ENCODE data around the gene GJB4. TPM values are rescaled to one million over a fixed set of nuclear protein-coding genes. Genes with fewer than 3 reads are reported as not detected.

The GJB4 gene
- total RNA-seq, 1 experiment from 2014 or later = 0.06 TPM

DNA sequence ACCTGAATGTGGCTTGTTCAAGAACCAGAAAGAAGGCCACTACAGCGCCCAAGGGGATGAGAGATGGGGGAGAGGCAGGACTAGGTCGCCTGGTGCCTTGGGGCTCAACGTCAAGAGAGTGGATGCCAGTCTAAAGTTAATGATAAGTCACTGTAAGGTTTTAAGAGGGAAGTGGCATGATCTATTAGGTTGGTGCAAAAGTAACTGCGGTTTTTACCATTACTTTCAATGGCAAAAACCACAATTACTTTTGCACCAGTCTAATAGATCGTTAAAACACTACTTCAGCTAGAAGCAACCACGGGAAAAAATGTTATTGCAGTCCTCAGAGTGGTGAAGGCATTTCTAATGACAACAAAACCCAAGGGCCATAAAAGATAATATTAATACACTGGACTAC is 18.8 kb downstream of the GJB4 start:
- no peak for DNase-seq (ENCODE audit: low read depth)

DNA sequence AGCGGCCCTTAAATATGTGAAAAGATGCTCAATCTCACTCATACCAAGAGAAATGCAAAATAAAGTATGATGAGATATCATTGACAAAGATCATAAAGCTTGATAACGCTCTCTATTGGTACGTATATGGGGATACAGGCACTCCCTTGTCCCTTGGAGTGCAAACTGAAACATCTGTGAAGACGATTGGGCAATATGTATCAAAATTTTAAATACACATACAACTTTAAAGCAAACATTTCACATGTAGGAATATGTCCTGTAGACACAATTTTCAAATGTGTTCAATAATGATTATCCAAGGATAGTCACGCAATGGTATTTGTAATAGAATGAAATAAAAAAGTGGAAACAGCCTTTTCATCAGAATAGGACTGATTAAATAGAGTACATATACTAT is 19.5 kb downstream of the GJB4 start:
- DNase-seq (ENCODE audit: low read depth) = no peak

GRCh38 chr1:34779526-34779925 is 20.0 kb downstream of the GJB4 start:
- no peak for DNase-seq (ENCODE audit: low read depth)

DNA sequence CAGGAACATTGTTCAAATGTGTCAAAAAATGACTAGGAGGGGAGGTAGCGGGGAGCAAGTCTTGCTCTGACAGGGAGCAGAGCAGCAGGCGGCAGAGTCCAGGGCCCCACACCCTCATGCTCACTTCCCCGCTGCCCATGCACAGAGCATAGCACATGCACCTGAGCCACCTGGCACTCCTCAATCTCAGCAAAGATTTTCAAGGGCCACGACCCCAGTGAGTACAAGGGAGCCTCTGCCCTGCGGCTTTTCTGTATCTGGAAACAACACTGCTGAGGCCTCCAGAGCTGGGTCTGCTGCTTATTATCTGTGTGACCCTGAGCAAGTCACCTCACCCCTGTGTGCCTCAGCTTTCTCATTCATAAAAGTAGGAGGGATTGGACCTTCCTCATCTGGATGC is 20.4 kb downstream of the GJB4 start:
- no peak for DNase-seq (ENCODE audit: low read depth)

GRCh38 chr1:34780528-34780927 is 21.0 kb downstream of the GJB4 start:
- no peak for DNase-seq (ENCODE audit: low read depth)

DNA sequence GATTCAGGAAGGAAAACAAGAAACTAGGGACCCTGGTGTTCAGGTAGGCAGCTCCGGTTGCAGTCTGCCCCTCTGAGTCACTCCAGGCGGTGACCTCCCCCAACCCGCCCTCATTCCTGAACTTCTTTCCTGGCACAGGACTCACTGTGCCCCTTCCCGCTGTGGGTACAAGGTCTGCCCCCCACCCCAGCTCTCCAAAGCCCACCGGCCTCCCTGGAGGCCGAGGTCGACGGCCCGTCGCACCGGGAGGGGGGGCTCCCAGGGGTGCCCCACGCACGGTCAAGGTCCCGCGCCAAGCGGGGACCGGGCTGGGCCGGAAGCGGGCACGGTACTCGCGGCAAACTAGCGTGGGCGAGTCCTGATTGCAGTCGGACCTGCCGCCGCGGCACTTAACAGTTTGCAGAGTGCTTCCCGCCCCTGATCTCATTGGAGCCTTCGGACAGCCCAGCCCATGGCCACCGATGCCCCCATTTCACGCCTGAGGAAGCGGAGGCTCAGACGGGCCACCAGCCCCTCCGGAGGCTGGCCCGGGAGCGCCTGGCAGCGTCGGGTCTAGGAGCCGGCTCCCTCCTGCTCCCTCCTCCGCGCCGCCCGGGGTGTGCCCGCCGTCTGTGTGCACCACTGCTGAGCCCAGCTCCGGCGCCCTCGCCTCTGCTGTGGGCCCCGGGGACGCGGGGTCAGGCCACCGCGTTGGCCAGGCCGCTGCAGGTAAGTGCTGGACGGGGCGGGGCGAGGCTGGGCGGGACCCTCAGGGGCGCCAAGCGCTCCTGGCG is 21.7 kb downstream of the GJB4 start, which contains the start of gene GJB3:
Gene GJB3 (plus strand): TSS at position 144 of the 773 bp plus-strand sequence. CDS start 3,549 bp downstream, outside the sequence.
- DNase-seq (ENCODE audit: low read depth) = peak; percentile 40

GRCh38 chr1:34781844-34782391 is 22.4 kb downstream of the GJB4 start:
- no peak for DNase-seq (ENCODE audit: low read depth)

DNA sequence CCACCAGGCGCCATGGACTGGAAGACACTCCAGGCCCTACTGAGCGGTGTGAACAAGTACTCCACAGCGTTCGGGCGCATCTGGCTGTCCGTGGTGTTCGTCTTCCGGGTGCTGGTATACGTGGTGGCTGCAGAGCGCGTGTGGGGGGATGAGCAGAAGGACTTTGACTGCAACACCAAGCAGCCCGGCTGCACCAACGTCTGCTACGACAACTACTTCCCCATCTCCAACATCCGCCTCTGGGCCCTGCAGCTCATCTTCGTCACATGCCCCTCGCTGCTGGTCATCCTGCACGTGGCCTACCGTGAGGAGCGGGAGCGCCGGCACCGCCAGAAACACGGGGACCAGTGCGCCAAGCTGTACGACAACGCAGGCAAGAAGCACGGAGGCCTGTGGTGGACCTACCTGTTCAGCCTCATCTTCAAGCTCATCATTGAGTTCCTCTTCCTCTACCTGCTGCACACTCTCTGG is 25.2 kb downstream of the GJB4 start:
- no peak for DNase-seq (ENCODE audit: low read depth)

DNA sequence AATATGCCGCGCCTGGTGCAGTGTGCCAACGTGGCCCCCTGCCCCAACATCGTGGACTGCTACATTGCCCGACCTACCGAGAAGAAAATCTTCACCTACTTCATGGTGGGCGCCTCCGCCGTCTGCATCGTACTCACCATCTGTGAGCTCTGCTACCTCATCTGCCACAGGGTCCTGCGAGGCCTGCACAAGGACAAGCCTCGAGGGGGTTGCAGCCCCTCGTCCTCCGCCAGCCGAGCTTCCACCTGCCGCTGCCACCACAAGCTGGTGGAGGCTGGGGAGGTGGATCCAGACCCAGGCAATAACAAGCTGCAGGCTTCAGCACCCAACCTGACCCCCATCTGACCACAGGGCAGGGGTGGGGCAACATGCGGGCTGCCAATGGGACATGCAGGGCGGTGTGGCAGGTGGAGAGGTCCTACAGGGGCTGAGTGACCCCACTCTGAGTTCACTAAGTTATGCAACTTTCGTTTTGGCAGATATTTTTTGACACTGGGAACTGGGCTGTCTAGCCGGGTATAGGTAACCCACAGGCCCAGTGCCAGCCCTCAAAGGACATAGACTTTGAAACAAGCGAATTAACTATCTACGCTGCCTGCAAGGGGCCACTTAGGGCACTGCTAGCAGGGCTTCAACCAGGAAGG is 25.8 kb downstream of the GJB4 start:
- no peak for DNase-seq (ENCODE audit: low read depth)

DNA sequence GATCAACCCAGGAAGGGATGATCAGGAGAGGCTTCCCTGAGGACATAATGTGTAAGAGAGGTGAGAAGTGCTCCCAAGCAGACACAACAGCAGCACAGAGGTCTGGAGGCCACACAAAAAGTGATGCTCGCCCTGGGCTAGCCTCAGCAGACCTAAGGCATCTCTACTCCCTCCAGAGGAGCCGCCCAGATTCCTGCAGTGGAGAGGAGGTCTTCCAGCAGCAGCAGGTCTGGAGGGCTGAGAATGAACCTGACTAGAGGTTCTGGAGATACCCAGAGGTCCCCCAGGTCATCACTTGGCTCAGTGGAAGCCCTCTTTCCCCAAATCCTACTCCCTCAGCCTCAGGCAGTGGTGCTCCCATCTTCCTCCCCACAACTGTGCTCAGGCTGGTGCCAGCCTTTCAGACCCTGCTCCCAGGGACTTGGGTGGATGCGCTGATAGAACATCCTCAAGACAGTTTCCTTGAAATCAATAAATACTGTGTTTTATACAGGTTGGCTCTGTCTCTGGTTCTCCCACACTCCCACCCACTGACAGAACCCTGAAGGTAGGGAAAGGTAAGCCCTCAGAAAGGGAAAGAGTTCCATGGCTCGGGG is 26.4 kb downstream of the GJB4 start:
- no peak for DNase-seq (ENCODE audit: low read depth)

- peak; percentile 75 for DNase-seq (ENCODE audit: low read depth)
Measured at GRCh38 chr1:34786521-34787325, 27.2 kb downstream of the GJB4 start.

GRCh38 chr1:34787461-34788420 is 28.2 kb downstream of the GJB4 start:
- DNase-seq (ENCODE audit: low read depth) = no peak

- DNase-seq (ENCODE audit: low read depth) = no peak
Measured at GRCh38 chr1:34790985-34791384, 31.4 kb downstream of the GJB4 start.

- no peak for DNase-seq (ENCODE audit: low read depth)
Measured at GRCh38 chr1:34792424-34792823, 32.9 kb downstream of the GJB4 start.

DNA sequence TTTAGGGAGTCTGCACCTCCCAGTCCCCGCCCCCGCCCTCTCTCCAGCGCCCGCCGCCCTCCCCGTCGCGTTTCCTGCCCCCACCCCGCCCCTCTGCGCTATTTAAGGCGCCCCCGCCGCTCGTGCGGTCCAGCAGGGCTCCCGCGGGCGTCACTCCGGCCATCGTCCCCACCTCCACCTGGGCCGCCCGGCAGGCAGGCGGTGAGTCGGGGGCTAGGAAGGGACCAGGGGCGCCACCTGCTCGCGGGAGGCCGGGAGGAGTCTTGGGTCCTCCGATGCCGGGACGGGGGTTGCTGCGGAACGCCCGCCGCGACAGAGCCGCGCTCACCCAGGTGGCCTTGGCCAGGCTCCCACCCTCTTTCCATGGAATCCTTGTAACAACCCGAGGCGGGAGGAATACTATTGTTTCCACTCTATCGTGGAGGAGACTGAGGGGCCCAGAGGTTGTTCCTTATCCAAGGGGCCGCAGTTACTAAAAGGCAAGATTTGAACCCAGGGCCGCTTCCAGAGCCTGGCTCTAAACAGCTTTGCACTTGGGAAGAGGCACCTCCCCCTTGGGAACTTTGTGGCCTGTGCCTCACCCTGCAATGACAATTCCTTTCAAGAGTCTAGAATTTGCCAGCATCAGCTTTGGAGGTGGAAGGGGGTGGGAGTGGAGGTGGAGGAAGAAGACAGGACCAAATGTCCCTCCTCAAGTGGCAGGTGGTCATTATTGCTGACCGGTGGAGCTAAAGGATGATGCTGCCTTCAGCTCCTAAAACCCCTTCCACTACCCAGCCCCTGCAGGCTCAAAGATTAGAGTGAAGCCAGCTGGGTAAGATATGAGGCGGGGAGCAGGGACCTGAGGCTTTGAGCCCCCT is 33.6 kb downstream of the GJB4 start, which contains the start of gene GJA4:
Gene GJA4 (plus strand): TSS at position 132 of the 860 bp plus-strand sequence. CDS start 1,215 bp downstream, outside the sequence.
- no peak for DNase-seq (ENCODE audit: low read depth)

- DNase-seq (ENCODE audit: low read depth) = no peak
Measured at GRCh38 chr1:34794001-34794789, 34.7 kb downstream of the GJB4 start.

- DNase-seq (ENCODE audit: low read depth) = no peak
Measured at GRCh38 chr1:34794790-34795180, 35.2 kb downstream of the GJB4 start.

- DNase-seq (ENCODE audit: low read depth) = no peak
Measured at GRCh38 chr1:34795916-34796315, 36.4 kb downstream of the GJB4 start.

- no peak for DNase-seq (ENCODE audit: low read depth)
Measured at GRCh38 chr1:34796990-34797389, 37.5 kb downstream of the GJB4 start.
